Measurements from ENCODE around the gene DIP2C. TPM values are rescaled to one million over a fixed set of nuclear protein-coding genes. Genes with fewer than 3 reads are reported as not detected.

The DIP2C gene
- total RNA-seq, 1 experiment from 2014 or later, result 11.0 TPM

GRCh38 chr10:299969-300368 is 389.5 kb downstream of the DIP2C start:
- DNase-seq, result no peak
- no peaks in the 10 kb centered on the region for H3K36me3 Mint-ChIP-seq (ENCODE audit: insufficient read depth, unreplicated experiment)
- TF ChIP-seq CTCF (IDR thresholded peaks at IDR 0.05; ENCODE audit: unreplicated experiment), result no peak
- H3K9me3 Mint-ChIP-seq (ENCODE audit: low read depth, unreplicated experiment), result no peaks in the 10 kb centered on the region
- no peaks in the 10 kb centered on the region for H3K27me3 Mint-ChIP-seq (ENCODE audit: unreplicated experiment)
- CTCF ChIA-PET, result no interaction called here
- H3K4me3 Mint-ChIP-seq (ENCODE audit: low read depth, unreplicated experiment), result no peak overlapping the region
- no TSS peak for BruUV-seq (replicated peaks)
- no peaks in the 10 kb centered on the region for H3K4me1 Mint-ChIP-seq (ENCODE audit: low read depth, unreplicated experiment)
- intact Hi-C loops (cut with micrococcal nuclease; ENCODE audit: unreplicated experiment), result no loop called here
- H3K27ac Mint-ChIP-seq (ENCODE audit: unreplicated experiment), result no peak overlapping the region

DNA sequence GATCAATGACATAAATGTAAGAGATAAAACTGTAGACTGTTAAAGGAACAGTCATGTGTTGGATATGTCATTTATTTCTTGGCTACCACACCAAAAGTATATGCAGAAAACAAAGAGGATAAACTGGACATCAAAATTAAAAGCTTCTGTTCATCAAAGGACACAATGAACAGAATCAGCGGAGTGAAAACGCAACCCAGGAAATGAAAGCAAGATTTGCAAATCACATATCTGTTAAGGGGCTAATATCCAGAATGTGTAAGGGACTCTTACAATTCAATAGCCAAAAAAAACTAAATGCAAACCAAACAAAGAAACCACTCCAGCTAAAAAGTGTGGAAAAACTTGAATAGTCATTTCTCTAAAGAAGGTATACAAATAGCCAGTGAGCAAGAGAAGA is 390.0 kb downstream of the DIP2C start:
- H3K27me3 Mint-ChIP-seq (ENCODE audit: unreplicated experiment), result no peaks in the 10 kb centered on the region
- H3K9me3 Mint-ChIP-seq (ENCODE audit: low read depth, unreplicated experiment), result no peaks in the 10 kb centered on the region
- H3K27ac Mint-ChIP-seq (ENCODE audit: unreplicated experiment), result no peak overlapping the region
- H3K4me3 Mint-ChIP-seq (ENCODE audit: low read depth, unreplicated experiment), result no peak overlapping the region
- H3K36me3 Mint-ChIP-seq (ENCODE audit: insufficient read depth, unreplicated experiment), result no peaks in the 10 kb centered on the region
- CTCF ChIA-PET, result no interaction called here
- intact Hi-C loops (cut with micrococcal nuclease; ENCODE audit: unreplicated experiment), result no loop called here
- no TSS peak for BruUV-seq (replicated peaks)
- no peak for TF ChIP-seq CTCF (IDR thresholded peaks at IDR 0.05; ENCODE audit: unreplicated experiment)
- no peak for DNase-seq
- no peaks in the 10 kb centered on the region for H3K4me1 Mint-ChIP-seq (ENCODE audit: low read depth, unreplicated experiment)

- no peak overlapping the region for H3K4me3 Mint-ChIP-seq (ENCODE audit: low read depth, unreplicated experiment)
- intact Hi-C loops (cut with micrococcal nuclease; ENCODE audit: unreplicated experiment), result no loop called here
- CTCF ChIA-PET, result no interaction called here
Observed at GRCh38 chr10:298033-298432, 391.4 kb downstream of the DIP2C start.

DNA sequence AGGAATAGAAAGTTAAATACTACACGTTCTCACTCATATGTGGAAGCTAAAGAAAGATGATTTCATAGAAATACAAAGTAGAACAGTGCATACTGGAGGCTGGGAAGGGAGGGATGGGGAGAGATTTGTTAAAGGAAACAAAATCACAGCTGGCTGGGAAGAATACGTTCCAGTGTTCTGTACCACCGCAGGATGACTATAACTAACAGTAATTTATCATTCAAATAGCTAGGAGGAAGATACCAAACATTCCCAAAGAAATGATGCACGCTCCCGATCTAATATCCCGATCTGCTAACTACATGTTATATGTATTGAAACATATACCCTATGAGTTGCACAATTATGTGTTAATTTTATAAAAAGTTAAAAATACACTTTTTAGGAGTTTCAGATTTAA is 391.9 kb downstream of the DIP2C start:
- no peak for TF ChIP-seq CTCF (IDR thresholded peaks at IDR 0.05; ENCODE audit: unreplicated experiment)
- Mint-ChIP-seq H3K9me3 (ENCODE audit: low read depth, unreplicated experiment) (no peaks in the 10 kb centered on the region), H3K27me3 (ENCODE audit: unreplicated experiment) (no peaks in the 10 kb centered on the region), H3K36me3 (ENCODE audit: insufficient read depth, unreplicated experiment) (no peaks in the 10 kb centered on the region), H3K27ac (ENCODE audit: unreplicated experiment) (no peak overlapping the region), H3K4me1 (ENCODE audit: low read depth, unreplicated experiment) (no peaks in the 10 kb centered on the region), H3K4me3 (ENCODE audit: low read depth, unreplicated experiment) (no peak overlapping the region)
- CTCF ChIA-PET, result no interaction called here
- BruUV-seq (replicated peaks), result no TSS peak
- no peak for DNase-seq
- intact Hi-C loops (cut with micrococcal nuclease; ENCODE audit: unreplicated experiment), result no loop called here

More at GRCh38 chr10:298033-298432, 391.4 kb downstream of the DIP2C start:
- Mint-ChIP-seq H3K36me3 (ENCODE audit: insufficient read depth, unreplicated experiment) (no peaks in the 10 kb centered on the region), H3K9me3 (ENCODE audit: low read depth, unreplicated experiment) (no peaks in the 10 kb centered on the region), H3K27ac (ENCODE audit: unreplicated experiment) (no peak overlapping the region), H3K4me1 (ENCODE audit: low read depth, unreplicated experiment) (no peaks in the 10 kb centered on the region), H3K27me3 (ENCODE audit: unreplicated experiment) (no peaks in the 10 kb centered on the region)
- DNase-seq, result no peak
- TF ChIP-seq CTCF (IDR thresholded peaks at IDR 0.05; ENCODE audit: unreplicated experiment), result no peak
- no TSS peak for BruUV-seq (replicated peaks)

All from Calu3 (cell line).